ENCODE measurements around the gene PRDX1.
A peak's percentile ranks its signal among the peaks of the same experiment; 100 is the strongest.
"Not testable (repeated sequence)": the region's sequence is repeated elsewhere in the genome, so short reads cannot be mapped to it uniquely, and the experiment has no call there.

Gene PRDX1

DNA sequence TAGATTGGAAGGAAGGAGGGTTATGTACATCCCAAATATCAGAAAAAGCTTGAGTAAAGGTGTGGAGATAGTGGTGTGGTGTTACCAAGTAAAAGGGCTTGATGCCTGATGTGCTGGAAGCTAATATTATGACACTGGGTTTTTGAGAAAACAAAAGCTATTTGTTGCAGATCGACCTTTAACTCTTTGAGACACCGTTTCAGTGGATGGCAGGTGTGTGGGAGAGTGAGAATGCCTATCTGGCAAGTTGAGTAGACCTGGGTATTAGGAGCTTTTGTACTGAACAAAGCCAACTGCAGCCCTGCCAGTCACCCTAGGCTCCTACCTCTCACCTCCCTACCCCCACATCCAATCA lies 20.2 kb downstream of the PRDX1 start:
- no peak for DNase-seq

DNA sequence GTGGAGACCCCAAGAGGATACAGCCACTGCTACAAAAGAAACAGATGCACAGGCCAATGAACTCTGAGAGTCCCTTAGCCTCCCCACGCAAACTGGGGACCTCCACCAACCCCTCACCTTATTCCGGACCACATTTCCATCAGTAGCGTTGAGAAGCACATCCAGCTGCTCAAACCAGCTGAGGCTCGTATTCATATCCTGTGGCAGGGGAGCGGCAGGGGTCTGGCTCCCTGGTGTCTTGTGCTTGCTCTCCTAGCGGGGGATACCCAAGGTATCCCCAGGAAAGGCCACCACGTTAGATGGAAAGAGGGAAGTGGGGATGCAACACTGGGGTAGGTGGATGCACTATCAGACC lies 22.3 kb downstream of the PRDX1 start:
- no peak for DNase-seq

DNA sequence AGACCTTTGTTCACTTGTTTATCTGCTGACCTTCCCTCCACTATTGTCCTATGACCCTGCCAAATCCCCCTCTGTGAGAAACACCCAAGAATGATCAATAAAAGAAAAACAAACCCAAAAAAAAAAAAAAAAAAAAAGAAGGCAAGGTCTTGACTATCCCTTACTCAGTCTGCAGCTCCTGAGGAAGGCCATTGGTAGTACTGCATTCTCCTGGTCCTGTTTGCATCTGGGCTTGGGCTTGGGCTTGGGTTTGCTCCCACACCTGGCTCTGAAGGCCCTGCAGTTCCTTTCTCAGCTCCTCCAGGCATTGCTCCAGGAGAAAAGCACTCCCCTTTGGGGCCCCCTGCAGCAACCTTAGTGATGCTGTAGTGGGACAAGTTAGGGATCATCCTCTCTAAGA lies 23.4 kb downstream of the PRDX1 start:
- DNase-seq, result no peak

DNA sequence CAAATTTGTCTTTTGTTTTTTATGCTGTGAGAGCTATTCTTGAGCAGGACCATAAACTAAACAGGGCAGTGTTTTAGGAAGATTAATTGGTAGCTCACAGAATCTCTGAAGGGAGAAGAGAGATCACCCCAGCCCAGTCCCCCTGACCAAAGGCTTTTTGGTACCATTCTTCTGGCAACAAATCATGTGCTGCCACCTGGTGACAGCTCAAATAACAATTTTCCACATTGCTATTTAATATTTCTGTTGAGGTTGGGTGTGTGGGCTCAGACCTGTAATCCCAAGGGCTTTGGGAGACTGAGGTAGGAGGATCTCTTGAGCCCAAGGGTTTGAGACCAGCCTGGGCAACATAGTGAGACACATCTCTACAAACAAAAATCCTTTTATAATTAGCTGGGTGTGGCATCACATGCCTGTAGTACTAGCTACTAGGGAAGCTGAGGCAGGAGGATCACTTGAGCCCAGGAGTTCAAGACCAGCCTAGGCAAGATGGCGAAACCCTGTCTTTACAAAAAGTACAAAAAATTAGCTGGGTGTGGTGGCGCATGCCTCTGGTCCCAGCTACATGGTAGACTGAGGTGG lies 28.5 kb downstream of the PRDX1 start:
- DNase-seq, result no peak

DNA sequence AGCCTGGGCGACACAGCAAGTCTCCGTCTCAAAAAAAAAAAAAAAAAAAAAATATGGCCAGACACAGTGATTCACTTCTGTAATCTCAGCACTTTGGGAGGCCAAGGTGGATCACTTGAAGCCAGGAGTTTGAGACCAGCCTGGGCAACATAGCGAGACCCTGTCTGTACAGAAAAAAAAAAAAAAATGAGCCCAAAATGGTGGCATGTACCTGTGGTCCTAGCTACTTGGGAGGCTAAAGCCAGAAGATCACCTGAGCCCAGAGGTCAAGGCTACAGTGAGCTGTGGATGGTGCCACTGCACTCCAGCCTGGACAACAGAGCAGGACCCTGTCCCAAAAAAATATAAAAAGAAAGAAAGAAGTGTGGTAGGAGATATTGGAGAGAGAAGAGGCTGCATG lies 29.0 kb downstream of the PRDX1 start:
- DNase-seq, result no peak

DNA sequence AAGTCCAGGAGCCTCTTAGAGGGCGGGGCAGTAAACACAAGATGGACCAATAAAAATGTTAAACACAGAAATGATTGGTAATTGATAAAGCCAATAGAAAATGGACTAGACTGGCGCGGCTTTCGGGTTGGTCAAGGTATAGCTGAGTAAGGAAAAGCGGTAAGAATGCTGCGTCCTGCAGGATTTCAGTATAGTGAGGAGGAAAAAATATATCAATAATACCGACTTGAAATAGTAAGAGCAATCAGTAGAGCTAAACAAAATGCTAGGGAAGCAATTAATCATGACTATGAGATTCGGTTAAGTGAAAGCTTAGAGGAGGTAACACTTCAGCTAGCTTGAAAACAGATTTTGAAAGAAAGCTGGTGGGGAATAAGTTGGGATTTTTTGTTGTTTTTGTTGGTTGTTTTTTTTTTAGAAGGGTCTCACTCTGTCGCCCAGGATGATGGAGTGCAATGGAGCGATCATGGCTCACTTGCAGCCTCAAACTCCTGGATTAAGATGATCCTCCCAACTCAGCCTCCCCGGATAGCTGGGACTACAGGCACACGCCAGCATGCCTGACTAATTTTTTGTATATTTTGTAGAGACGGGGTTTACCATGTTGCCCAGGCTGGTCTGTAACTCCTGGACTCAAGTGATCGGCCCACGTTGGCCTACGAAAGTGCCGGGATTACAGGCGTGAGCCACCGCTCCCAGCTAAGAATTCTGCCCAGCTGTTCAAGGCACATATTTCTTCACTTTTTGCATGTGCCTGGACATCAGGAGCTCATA lies 30.0 kb downstream of the PRDX1 start:
- no peak for DNase-seq

DNA sequence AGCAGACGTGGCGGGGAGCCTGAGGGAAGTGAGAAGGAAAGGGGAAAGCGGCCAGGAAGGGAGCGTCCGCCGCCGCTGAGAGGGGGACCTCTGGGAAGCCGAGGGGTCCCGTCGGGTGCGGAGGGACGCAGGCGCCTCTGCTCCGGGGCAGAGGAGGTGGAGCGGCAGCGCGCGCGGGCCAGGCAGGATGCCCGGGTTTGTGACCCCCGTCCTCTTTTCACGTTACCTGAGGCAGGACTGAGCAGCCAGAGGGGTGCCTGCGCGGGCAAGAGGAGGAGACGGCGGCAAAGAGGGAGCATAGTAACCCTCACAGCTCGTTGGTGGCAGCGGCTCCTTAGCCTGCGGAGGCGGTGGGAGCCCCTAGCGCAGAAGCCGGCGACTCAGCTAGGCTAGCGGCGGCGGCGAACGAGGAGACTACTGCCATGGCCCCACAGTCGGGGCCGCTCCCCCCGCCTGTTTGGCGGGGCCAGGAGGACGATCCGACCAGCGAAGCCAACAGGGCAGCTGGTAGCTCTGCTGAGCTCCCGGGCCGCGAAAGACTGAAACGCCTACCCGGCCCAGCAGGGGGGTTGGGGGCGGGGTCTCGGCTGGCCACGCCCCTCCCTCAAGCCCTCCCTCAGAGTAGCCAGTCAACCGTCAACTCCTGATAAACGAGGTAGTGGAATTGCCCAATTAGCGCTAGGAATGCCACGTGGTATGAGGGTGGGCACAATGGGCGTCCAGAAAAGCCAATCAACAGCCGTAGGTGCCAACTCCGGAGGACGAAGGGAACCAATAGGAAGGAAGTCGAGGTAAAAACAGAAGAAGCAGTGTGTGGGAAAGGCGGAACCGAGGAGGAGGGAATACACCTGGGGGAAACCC lies 30.8 kb downstream of the PRDX1 start, which contains the start of gene TESK2:
TSS of gene TESK2 (minus strand) at position 538 of the 861 bp plus-strand sequence. CDS start 33,378 bp downstream, outside the sequence.
- peak; percentile 52 for DNase-seq

GRCh38 chr1:45490121-45490625 lies 31.5 kb downstream of the PRDX1 start:
- DNase-seq, result no peak

DNA sequence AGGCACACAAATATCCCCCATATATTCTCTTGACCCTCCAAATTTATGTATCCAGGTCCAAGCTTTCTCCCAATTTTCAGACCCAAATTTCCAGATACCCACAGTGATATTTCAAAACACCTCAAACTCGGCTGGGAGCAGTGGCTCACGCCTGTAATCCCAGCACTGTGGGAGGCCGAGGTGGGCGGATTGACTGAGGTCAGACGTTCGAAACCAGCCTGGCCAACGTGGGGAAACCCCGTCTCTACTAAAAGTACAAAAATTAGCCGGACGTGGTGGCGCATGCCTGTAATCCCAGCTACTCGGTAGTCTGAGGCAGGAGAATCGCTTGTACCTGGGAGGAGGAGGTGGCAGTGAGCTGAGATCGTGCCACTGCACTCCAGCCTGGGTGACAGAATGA lies 32.3 kb downstream of the PRDX1 start:
- DNase-seq, result not testable (repeated sequence)

DNA sequence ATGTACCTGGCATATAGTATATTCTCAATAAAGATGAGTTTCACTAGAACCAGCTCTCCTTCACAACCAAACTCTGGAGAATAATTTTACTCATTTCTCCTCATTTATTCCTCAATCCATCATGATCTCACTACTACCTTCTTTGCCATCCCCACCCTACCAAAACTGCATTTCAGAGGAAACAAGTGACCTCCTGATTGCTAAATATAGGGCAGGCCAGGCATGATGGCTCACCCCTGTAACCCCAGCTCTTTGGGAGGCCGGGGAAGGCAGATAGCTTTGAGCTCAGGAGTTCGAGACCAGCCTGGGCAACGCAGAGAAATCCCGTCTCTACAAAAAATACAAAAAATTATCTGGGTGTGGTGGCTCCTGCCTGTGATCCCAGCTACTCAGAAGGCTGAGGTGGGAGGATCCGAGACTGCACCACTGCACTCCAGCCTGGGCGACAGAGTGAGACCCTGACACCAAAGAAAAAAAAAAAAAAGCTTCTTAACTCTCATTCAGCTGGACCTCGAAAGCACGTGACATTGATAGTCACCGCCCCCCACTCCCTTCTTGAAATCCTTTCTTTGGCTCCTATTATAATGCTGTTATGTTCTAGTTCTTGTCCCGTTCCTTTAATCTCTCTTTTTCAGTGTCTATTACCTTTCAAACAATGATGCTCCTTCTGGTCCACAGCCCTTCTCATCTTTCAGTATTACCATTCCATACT lies 32.9 kb downstream of the PRDX1 start:
- DNase-seq, result no peak

- DNase-seq, result no peak
Measured at GRCh38 chr1:45485949-45486348, 35.7 kb downstream of the PRDX1 start.

DNA sequence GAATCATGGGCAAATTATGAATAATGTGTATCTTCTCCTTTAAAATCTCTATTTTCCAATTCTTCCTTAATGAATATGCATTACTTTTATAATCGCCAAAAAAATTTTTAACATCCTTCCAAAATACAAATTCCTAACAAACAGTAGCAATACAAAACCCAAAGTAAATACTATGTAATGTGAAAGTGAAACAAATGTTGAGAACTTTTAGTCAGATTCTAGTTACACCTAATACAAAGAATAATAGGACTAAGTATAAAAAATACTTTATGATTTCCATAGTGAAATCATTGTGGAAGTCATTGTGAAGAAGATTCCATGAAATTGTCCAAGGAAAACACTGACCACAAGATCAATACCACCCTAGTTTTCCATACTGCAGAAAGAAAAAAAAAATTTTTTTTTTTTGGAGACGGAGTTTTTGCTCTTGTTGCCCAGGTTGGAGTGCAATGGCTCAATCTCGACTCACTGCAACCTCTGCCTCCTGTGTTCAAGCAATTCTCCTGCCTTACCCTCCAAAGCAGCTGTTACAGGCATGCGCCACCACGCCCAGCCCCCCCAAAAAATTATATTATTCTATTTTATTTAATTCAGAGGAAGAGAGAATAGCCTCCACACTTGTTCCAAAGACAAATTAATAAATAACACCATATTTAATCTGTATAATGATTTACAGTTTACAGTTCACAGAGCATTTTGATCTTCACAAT lies 42.5 kb downstream of the PRDX1 start:
- no peak for DNase-seq

GRCh38 chr1:45478121-45478814 lies 43.4 kb downstream of the PRDX1 start:
- DNase-seq, result no peak

DNA sequence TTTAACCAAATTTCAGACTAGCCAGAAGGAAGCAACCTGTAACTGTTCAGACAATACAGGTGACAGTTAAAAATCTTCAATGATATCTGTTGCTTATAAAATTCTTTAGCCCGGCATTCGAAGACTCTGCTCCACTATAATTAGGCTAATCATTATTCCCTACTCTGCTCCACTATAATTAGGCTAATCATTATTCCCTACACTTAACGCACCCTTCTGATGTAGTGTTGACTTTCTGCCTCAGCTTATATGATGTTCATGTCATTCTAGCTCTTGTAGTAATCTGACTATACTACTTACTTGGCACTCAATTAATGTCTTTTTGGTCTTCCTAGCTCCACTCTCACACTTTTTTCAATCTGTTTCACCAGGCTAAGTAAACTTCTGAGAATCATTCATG lies 44.0 kb downstream of the PRDX1 start:
- no peak for DNase-seq

- not testable (repeated sequence) for DNase-seq
Measured at GRCh38 chr1:45474194-45474593, 47.5 kb downstream of the PRDX1 start.

DNA sequence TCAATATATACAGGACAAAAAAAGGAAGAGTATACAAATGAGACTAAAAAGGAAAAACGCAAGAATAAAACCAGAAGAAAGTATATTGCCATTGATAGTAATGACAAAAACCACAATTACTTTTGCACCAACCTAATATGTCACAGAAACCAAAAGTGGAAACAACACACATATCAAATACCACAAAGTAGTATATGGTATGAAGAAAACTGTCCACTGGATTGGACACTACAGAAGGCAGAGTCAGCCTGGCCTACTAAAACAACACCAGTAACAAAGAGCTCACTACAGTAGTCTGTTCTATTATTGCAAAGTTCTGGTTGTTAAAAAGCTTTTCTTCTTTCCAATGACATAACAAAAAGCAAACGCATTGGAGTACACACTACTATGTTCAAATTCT lies 48.4 kb downstream of the PRDX1 start:
- DNase-seq, result no peak

- no peak for DNase-seq
Measured at GRCh38 chr1:45470306-45470798, 51.3 kb downstream of the PRDX1 start.

DNA sequence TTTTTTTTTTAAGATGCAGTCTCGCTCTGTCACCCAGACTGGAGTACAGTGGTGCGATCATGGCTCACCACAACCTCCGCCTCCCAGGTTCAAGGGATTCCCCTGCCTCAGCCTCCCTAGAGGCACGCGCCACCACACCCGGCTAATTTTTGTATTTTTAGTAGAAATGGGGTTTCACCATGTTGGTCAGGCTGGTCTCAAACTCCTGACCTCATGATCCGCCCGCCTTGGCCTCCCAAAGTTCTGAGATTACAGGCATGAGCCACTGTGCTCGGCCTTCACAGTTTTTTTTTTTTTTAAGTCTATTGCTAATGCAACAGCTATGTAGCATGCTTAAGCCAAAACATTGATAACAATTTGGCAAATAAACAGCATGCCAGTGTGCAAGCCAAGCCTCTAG lies 54.3 kb downstream of the PRDX1 start:
- not testable (repeated sequence) for DNase-seq

GRCh38 chr1:45465277-45465676 lies 56.4 kb downstream of the PRDX1 start:
- no peak for DNase-seq
